Esophagus muscularis mucosa (tissue), 4 donors: ENCODE measurements around the gene EBI3.

Source experiments
- EP300 ChIP-seq: sonication (generic); formaldehyde crosslinking; IDR thresholded peaks from one replicate; pipeline ENCODE4 v1.6.1; 2017; ENCODE audit warnings: antibody characterized with exemption
- POLR2A ChIP-seq: fragments of 450-650 bp; IDR thresholded peaks from one replicate; pipeline ENCODE4 v1.6.1; 2017; ENCODE audit warnings: antibody characterized with exemption, moderate library complexity, mild to moderate bottlenecking, low read depth
- POLR2AphosphoS5 ChIP-seq, 2 donors: sonication (generic); formaldehyde crosslinking; IDR thresholded peaks; one replicate each; pipeline ENCODE4 v1.6.1; 2017; ENCODE audit warnings: antibody characterized with exemption in 2 of 2
- TF ChIP-seq, protein P1 (sequence below), 3 experiments: fragments of 200-600 bp in 2 of 3; fragments of 450-650 bp in 1 of 3; sonication (generic) in 2 of 3; IDR thresholded peaks; one replicate each; pipeline ENCODE4 v1.5.1; 2017 to 2019; ENCODE audit warnings: antibody characterized with exemption in 3 of 3, mild to moderate bottlenecking in 2 of 3, moderate library complexity in 1 of 3

DNA sequence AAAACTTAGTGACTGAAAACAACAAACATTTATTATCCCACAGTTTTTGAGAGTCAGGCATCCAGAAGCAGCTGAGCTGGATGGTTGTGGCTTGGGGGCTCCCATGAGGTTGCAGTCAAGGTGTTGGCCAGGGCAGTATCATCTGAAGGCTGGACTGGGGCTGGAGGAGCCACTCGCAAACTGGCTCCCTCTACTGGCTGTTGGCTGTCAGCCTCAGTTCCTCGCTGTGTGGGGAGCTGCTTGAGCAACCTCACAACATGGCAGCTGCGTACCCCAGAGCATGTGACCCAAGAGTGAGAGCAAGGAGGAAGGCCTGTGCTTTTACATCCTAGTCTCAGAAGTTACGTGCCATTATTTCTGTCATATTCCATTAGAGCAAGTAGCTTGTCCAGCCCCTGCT is 27.2 kb downstream of the EBI3 start:
- TF ChIP-seq POLR2A (no peak), EP300 (no peak), POLR2AphosphoS5 (IDR thresholded peaks at IDR 0.05) (no peak)
- TF ChIP-seq, protein P1, sequence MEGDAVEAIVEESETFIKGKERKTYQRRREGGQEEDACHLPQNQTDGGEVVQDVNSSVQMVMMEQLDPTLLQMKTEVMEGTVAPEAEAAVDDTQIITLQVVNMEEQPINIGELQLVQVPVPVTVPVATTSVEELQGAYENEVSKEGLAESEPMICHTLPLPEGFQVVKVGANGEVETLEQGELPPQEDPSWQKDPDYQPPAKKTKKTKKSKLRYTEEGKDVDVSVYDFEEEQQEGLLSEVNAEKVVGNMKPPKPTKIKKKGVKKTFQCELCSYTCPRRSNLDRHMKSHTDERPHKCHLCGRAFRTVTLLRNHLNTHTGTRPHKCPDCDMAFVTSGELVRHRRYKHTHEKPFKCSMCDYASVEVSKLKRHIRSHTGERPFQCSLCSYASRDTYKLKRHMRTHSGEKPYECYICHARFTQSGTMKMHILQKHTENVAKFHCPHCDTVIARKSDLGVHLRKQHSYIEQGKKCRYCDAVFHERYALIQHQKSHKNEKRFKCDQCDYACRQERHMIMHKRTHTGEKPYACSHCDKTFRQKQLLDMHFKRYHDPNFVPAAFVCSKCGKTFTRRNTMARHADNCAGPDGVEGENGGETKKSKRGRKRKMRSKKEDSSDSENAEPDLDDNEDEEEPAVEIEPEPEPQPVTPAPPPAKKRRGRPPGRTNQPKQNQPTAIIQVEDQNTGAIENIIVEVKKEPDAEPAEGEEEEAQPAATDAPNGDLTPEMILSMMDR (IDR thresholded peaks at IDR 0.05) = no peak
